NK-92 treated with Interleukin-12 subunit alpha and Interleukin-12 subunit beta, amount 100 ng/mL, for 24 hours (cell line): ENCODE data around the gene TACC2.

ENCODE experiments used
- DNase-seq: peaks from one replicate; lab custom pipeline; 2025; lab: John Stamatoyannopoulos, UW

TACC2 gene

GRCh38 chr10:122229666-122230065, 240.7 kb downstream of the TACC2 start:
- DNase-seq, result no peak

- no peak for DNase-seq
Measured at GRCh38 chr10:122230222-122230621, 241.3 kb downstream of the TACC2 start.

- no peak for DNase-seq
Measured at GRCh38 chr10:122232769-122233168, 243.8 kb downstream of the TACC2 start.

GRCh38 chr10:122233857-122234348, 244.9 kb downstream of the TACC2 start:
- DNase-seq, result no peak

GRCh38 chr10:122234416-122234815, 245.5 kb downstream of the TACC2 start:
- DNase-seq, result no peak

GRCh38 chr10:122236690-122237306, 247.8 kb downstream of the TACC2 start:
- DNase-seq, result no peak

- no peak for DNase-seq
Measured at GRCh38 chr10:122237331-122237990, 248.5 kb downstream of the TACC2 start.

- DNase-seq, result no peak
Measured at GRCh38 chr10:122239578-122240257, 250.8 kb downstream of the TACC2 start.

GRCh38 chr10:122240401-122240800, 251.4 kb downstream of the TACC2 start:
- no peak for DNase-seq

GRCh38 chr10:122241836-122242235, 252.9 kb downstream of the TACC2 start:
- DNase-seq, result no peak

GRCh38 chr10:122243550-122243949, 254.6 kb downstream of the TACC2 start:
- DNase-seq, result no peak

- no peak for DNase-seq
Measured at GRCh38 chr10:122244001-122244975, 255.3 kb downstream of the TACC2 start.

GRCh38 chr10:122245136-122245535, 256.2 kb downstream of the TACC2 start:
- DNase-seq, result no peak

GRCh38 chr10:122245897-122246296, 256.9 kb downstream of the TACC2 start:
- no peak for DNase-seq

GRCh38 chr10:122246830-122247520, 258.0 kb downstream of the TACC2 start:
- no peak for DNase-seq

GRCh38 chr10:122248356-122249302, 259.7 kb downstream of the TACC2 start:
- no peak for DNase-seq

- no peak for DNase-seq
Measured at GRCh38 chr10:122249303-122249850, 260.4 kb downstream of the TACC2 start.

- no peak for DNase-seq
Measured at GRCh38 chr10:122249991-122250750, 261.2 kb downstream of the TACC2 start.
